ENCODE measurements around the gene MCIDAS. TPM values are rescaled to one million over a fixed set of nuclear protein-coding genes. Genes with fewer than 3 reads are reported as not detected.
A peak's percentile ranks its signal among the peaks of the same experiment; 100 is the strongest.

The MCIDAS gene
- total RNA-seq, 1 experiment from 2014 or later = 1.6 TPM

- no TSS peak for BruUV-seq (replicated peaks)
- Histone ChIP-seq H3K4me2 (ENCODE audit: low read length) (peak overlapping the region; percentile 84), H3K27me3 (ENCODE audit: low read length) (no peaks in the 10 kb centered on the region), H3K4me3 (ENCODE audit: low read length) (peak overlapping the region; percentile 76), H4K20me1 (ENCODE audit: low read length) (no peaks in the 10 kb centered on the region), H3K79me2 (ENCODE audit: low read length) (peaks cover 7% of the 10 kb centered on the region), H3K4me1 (ENCODE audit: insufficient read depth, low read length) (peaks cover 14% of the 10 kb centered on the region; the same call in 1 of the 2 replicates), H3K9me3 (ENCODE audit: low read length) (no peaks in the 10 kb centered on the region), H3K9me2 (replicated peaks; ENCODE audit: low read length) (no peaks in the 10 kb centered on the region), H2AFZ (ENCODE audit: low read length) (peak overlapping the region; percentile 90), H3K36me3 (ENCODE audit: low read depth, low read length) (no peaks in the 10 kb centered on the region), H3F3A (ENCODE audit: low read length, unreplicated experiment) (no peaks in the 10 kb centered on the region), H3K27ac (ENCODE audit: low read length) (no peak overlapping the region), H3K9ac (ENCODE audit: low read length) (peak overlapping the region; percentile 49)
- TF ChIP-seq CTCF (conservative IDR thresholded peaks at IDR 0.05; ENCODE audit: low read depth, low read length) = peak; percentile 67
- no peak for TF ChIP-seq EZH2phosphoT487 (IDR thresholded peaks at IDR 0.05; ENCODE audit: borderline replicate concordance, low read length)
- intact Hi-C loops (cut with micrococcal nuclease) = loop anchor here (2.0 kb wide), 1 partner anchor 81 kb away; the partner anchor contains the start of genes DHX29 and MTREX
- ChIA-PET CTCF (no interaction called here), POLR2A (ENCODE audit: unreplicated experiment) (no interaction called here)
- DNase-seq (peak; percentile 62), ATAC-seq (peak; percentile 67)
Measured at GRCh38 chr5:55226027-55226933, 835 bp downstream of the MCIDAS start.

- intact Hi-C loops (cut with micrococcal nuclease) = no loop called here
- no peaks in the 10 kb centered on the region for H3K9me2 ChIP-seq (replicated peaks; ENCODE audit: low read length)
- H3K4me2 ChIP-seq (ENCODE audit: low read length) = no peak overlapping the region
- no peak overlapping the region for H2AFZ ChIP-seq (ENCODE audit: low read length)
- H3K4me1 ChIP-seq (ENCODE audit: insufficient read depth, low read length) = peaks cover 8% of the 10 kb centered on the region; the same call in 1 of the 2 replicates
- no peak overlapping the region for H3K27ac ChIP-seq (ENCODE audit: low read length)
- TF ChIP-seq EZH2phosphoT487 (IDR thresholded peaks at IDR 0.05; ENCODE audit: borderline replicate concordance, low read length) (no peak), EZH2 (IDR thresholded peaks at IDR 0.05; ENCODE audit: low read length, unreplicated experiment) (no peak), CTCF (conservative IDR thresholded peaks at IDR 0.05; ENCODE audit: low read depth, low read length) (no peak)
- no peaks in the 10 kb centered on the region for H3K27me3 ChIP-seq (ENCODE audit: low read length)
- H3K9ac ChIP-seq (ENCODE audit: low read length) = no peak overlapping the region
- DNase-seq = no peak
- no peak for ATAC-seq
- no peaks in the 10 kb centered on the region for H4K20me1 ChIP-seq (ENCODE audit: low read length)
- no peaks in the 10 kb centered on the region for H3K36me3 ChIP-seq (ENCODE audit: low read depth, low read length)
- no TSS peak for BruUV-seq (replicated peaks)
- no peak overlapping the region for H3K4me3 ChIP-seq (ENCODE audit: low read length)
- no peaks in the 10 kb centered on the region for H3F3A ChIP-seq (ENCODE audit: low read length, unreplicated experiment)
- no peaks in the 10 kb centered on the region for H3K9me3 ChIP-seq (ENCODE audit: low read length)
- CTCF ChIA-PET = no interaction called here
- POLR2A ChIA-PET (ENCODE audit: unreplicated experiment) = no interaction called here
- no peaks in the 10 kb centered on the region for H3K79me2 ChIP-seq (ENCODE audit: low read length)
Measured at GRCh38 chr5:55225346-55225745, 1.8 kb downstream of the MCIDAS start.

GRCh38 chr5:55223812-55224240 lies 3.3 kb downstream of the MCIDAS start:
- no peak overlapping the region for H3K9ac ChIP-seq (ENCODE audit: low read length)
- H3K4me1 ChIP-seq (ENCODE audit: insufficient read depth, low read length) = peaks cover 17% of the 10 kb centered on the region
- POLR2A ChIA-PET (ENCODE audit: unreplicated experiment) = no interaction called here
- no peaks in the 10 kb centered on the region for H3K9me2 ChIP-seq (replicated peaks; ENCODE audit: low read length)
- DNase-seq = no peak
- intact Hi-C loops (cut with micrococcal nuclease) = no loop called here
- no peak overlapping the region for H3K4me3 ChIP-seq (ENCODE audit: low read length)
- H3K9me3 ChIP-seq (ENCODE audit: low read length) = no peaks in the 10 kb centered on the region
- H3K79me2 ChIP-seq (ENCODE audit: low read length) = no peaks in the 10 kb centered on the region
- TF ChIP-seq CTCF (conservative IDR thresholded peaks at IDR 0.05; ENCODE audit: low read depth, low read length) = no peak
- BruUV-seq (replicated peaks) = no TSS peak
- no peaks in the 10 kb centered on the region for H3F3A ChIP-seq (ENCODE audit: low read length, unreplicated experiment)
- no peaks in the 10 kb centered on the region for H3K27me3 ChIP-seq (ENCODE audit: low read length)
- H3K36me3 ChIP-seq (ENCODE audit: low read depth, low read length) = no peaks in the 10 kb centered on the region
- ATAC-seq = no peak
- H3K4me2 ChIP-seq (ENCODE audit: low read length) = no peak overlapping the region
- no peak overlapping the region for H3K27ac ChIP-seq (ENCODE audit: low read length)
- no peak overlapping the region for H2AFZ ChIP-seq (ENCODE audit: low read length)
- CTCF ChIA-PET = interaction anchor here (0.7 kb wide), 1 partner anchor 119 kb away, joined by 3 read pairs; no protein-coding TSS in a partner anchor
- H4K20me1 ChIP-seq (ENCODE audit: low read length) = no peaks in the 10 kb centered on the region
